Gastroesophageal sphincter (tissue), 3 donors: ENCODE results near the gene ADD2.

ENCODE experiments used
- EP300 ChIP-seq: sonication (generic); formaldehyde crosslinking; IDR thresholded peaks from one replicate; pipeline ENCODE4 v1.6.1; 2017; ENCODE audit warnings: antibody characterized with exemption, mild to moderate bottlenecking
- POLR2A ChIP-seq, 2 donors: fragments of 450-650 bp; IDR thresholded peaks; one replicate each; pipeline ENCODE4 v1.6.1; 2017; ENCODE audit warnings: antibody characterized with exemption in 2 of 2, mild to moderate bottlenecking in 2 of 2, moderate library complexity in 1 of 2
- POLR2AphosphoS5 ChIP-seq: sonication (generic); formaldehyde crosslinking; IDR thresholded peaks from one replicate; pipeline ENCODE4 v1.6.1; 2017; ENCODE audit warnings: antibody characterized with exemption
- TF ChIP-seq, protein P1 (sequence below), 4 experiments: fragments of 200-600 bp in 2 of 4; fragments of 450-650 bp in 2 of 4; sonication (generic) in 1 of 4; IDR thresholded peaks; one replicate each; pipeline ENCODE4 v1.5.1; 2017 to 2019; ENCODE audit warnings: antibody characterized with exemption in 4 of 4, mild to moderate bottlenecking in 2 of 4, moderate library complexity in 2 of 4

- TF ChIP-seq, protein P1, sequence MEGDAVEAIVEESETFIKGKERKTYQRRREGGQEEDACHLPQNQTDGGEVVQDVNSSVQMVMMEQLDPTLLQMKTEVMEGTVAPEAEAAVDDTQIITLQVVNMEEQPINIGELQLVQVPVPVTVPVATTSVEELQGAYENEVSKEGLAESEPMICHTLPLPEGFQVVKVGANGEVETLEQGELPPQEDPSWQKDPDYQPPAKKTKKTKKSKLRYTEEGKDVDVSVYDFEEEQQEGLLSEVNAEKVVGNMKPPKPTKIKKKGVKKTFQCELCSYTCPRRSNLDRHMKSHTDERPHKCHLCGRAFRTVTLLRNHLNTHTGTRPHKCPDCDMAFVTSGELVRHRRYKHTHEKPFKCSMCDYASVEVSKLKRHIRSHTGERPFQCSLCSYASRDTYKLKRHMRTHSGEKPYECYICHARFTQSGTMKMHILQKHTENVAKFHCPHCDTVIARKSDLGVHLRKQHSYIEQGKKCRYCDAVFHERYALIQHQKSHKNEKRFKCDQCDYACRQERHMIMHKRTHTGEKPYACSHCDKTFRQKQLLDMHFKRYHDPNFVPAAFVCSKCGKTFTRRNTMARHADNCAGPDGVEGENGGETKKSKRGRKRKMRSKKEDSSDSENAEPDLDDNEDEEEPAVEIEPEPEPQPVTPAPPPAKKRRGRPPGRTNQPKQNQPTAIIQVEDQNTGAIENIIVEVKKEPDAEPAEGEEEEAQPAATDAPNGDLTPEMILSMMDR (IDR thresholded peaks at IDR 0.05) = no peak
- TF ChIP-seq POLR2AphosphoS5 = no peak
- TF ChIP-seq EP300 = no peak
- no peak for TF ChIP-seq POLR2A (IDR thresholded peaks at IDR 0.05)
Measured at GRCh38 chr2:70753902-70754301, 14.1 kb downstream of the ADD2 start.
